Esophagus squamous epithelium (tissue), 4 donors: ENCODE measurements around the gene AMBP.

ENCODE experiments used
- POLR2A ChIP-seq, 4 donors: fragments of 450-650 bp; IDR thresholded peaks; one replicate each; pipeline ENCODE4 v1.6.1; 2017; ENCODE audit warnings: antibody characterized with exemption in 4 of 4, mild to moderate bottlenecking in 4 of 4, moderate library complexity in 3 of 4
- TF ChIP-seq, protein P1 (sequence below), 6 experiments: fragments of 450-650 bp in 4 of 6; fragments of 200-600 bp in 2 of 6; sonication (generic) in 2 of 6; IDR thresholded peaks; one replicate each; pipeline ENCODE4 v1.5.1; 2016 to 2019; ENCODE audit warnings: antibody characterized with exemption in 6 of 6, mild to moderate bottlenecking in 4 of 6, moderate library complexity in 4 of 6

DNA sequence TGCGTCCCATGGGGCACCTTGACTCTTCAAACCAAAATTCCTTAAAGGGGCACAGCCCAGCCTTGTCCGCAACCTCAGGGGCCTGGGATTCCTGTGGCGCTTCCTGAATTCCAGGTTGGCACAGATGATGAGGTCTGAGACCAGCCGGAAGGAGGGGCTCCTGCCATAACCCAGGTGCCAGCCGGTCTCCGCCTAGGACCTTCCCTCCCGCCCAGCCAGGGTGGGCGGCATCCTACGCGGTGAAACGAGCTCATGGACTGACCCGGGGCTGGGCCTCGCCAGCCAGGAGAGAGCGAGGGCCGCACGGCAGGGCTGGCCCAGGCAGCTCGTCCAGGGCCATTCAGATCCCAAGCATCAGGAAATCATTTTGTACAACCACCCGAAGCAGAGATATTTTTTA, 23.0 kb downstream of the AMBP start:
- TF ChIP-seq, protein P1, sequence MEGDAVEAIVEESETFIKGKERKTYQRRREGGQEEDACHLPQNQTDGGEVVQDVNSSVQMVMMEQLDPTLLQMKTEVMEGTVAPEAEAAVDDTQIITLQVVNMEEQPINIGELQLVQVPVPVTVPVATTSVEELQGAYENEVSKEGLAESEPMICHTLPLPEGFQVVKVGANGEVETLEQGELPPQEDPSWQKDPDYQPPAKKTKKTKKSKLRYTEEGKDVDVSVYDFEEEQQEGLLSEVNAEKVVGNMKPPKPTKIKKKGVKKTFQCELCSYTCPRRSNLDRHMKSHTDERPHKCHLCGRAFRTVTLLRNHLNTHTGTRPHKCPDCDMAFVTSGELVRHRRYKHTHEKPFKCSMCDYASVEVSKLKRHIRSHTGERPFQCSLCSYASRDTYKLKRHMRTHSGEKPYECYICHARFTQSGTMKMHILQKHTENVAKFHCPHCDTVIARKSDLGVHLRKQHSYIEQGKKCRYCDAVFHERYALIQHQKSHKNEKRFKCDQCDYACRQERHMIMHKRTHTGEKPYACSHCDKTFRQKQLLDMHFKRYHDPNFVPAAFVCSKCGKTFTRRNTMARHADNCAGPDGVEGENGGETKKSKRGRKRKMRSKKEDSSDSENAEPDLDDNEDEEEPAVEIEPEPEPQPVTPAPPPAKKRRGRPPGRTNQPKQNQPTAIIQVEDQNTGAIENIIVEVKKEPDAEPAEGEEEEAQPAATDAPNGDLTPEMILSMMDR (IDR thresholded peaks at IDR 0.05) = no peak
- TF ChIP-seq POLR2A (IDR thresholded peaks at IDR 0.05) = no peak
